Gastroesophageal sphincter (tissue), 3 donors: Measurements from ENCODE around the gene TMEM161B.

Experiments
- EP300 ChIP-seq: sonication (generic); formaldehyde crosslinking; IDR thresholded peaks from one replicate; pipeline ENCODE4 v1.6.1; 2017; ENCODE audit warnings: antibody characterized with exemption, mild to moderate bottlenecking
- POLR2A ChIP-seq, 2 donors: fragments of 450-650 bp; IDR thresholded peaks; one replicate each; pipeline ENCODE4 v1.6.1; 2017; ENCODE audit warnings: antibody characterized with exemption in 2 of 2, mild to moderate bottlenecking in 2 of 2, moderate library complexity in 1 of 2
- POLR2AphosphoS5 ChIP-seq: sonication (generic); formaldehyde crosslinking; IDR thresholded peaks from one replicate; pipeline ENCODE4 v1.6.1; 2017; ENCODE audit warnings: antibody characterized with exemption
- TF ChIP-seq, protein P1 (sequence below), 4 experiments: fragments of 200-600 bp in 2 of 4; fragments of 450-650 bp in 2 of 4; sonication (generic) in 1 of 4; IDR thresholded peaks; one replicate each; pipeline ENCODE4 v1.5.1; 2017 to 2019; ENCODE audit warnings: antibody characterized with exemption in 4 of 4, mild to moderate bottlenecking in 2 of 4, moderate library complexity in 2 of 4

DNA sequence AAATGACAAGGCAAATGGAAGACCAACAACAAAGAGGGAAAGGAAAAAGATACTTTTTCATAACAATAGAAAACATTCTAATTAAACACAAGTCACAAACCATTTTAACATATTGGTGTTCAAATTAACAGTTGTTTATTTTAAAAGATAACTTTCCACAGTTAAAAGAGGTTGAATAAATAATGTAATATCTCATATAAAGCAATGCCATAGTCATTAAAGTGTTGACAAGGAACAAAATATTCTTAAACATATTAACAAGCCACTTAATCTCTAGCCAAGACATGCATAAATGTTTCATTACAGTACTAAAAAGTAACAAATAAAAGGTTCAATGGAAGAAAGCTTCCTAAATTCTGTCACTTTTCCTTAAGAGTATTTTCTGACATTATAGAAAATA, 12.6 kb downstream of the TMEM161B start:
- TF ChIP-seq EP300: no peak
- TF ChIP-seq, protein P1, sequence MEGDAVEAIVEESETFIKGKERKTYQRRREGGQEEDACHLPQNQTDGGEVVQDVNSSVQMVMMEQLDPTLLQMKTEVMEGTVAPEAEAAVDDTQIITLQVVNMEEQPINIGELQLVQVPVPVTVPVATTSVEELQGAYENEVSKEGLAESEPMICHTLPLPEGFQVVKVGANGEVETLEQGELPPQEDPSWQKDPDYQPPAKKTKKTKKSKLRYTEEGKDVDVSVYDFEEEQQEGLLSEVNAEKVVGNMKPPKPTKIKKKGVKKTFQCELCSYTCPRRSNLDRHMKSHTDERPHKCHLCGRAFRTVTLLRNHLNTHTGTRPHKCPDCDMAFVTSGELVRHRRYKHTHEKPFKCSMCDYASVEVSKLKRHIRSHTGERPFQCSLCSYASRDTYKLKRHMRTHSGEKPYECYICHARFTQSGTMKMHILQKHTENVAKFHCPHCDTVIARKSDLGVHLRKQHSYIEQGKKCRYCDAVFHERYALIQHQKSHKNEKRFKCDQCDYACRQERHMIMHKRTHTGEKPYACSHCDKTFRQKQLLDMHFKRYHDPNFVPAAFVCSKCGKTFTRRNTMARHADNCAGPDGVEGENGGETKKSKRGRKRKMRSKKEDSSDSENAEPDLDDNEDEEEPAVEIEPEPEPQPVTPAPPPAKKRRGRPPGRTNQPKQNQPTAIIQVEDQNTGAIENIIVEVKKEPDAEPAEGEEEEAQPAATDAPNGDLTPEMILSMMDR (IDR thresholded peaks at IDR 0.05): no peak
- no peak for TF ChIP-seq POLR2AphosphoS5
- no peak for TF ChIP-seq POLR2A (IDR thresholded peaks at IDR 0.05)
